Upper lobe of right lung (tissue), 1 donor: ENCODE measurements around the gene KDM6A. TPM values are rescaled to one million over a fixed set of nuclear protein-coding genes. Genes with fewer than 3 reads are reported as not detected.

Experiments used
- ATAC-seq: fragments of 200-7000 bp; cut with Tn5 transposase; one replicate; pipeline ENCODE4 v1.9.1; 2020; ENCODE audit warnings: mild to moderate bottlenecking, moderate library complexity
- DNase-seq: peaks from one replicate; pipeline ENCODE4 v3.0.0-alpha.2; 2020
- H3K27ac ChIP-seq: fragments of 200-600 bp; one replicate; pipeline ENCODE4 v1.8.0; 2022
- H3K27me3 ChIP-seq: fragments of 200-600 bp; one replicate; pipeline ENCODE4 v1.8.0; 2022; ENCODE audit warnings: mild to moderate bottlenecking
- H3K36me3 ChIP-seq: fragments of 200-600 bp; one replicate; pipeline ENCODE4 v1.8.0; 2022
- H3K4me1 ChIP-seq: fragments of 200-600 bp; one replicate; pipeline ENCODE4 v1.8.0; 2022
- H3K4me3 ChIP-seq: fragments of 200-600 bp; one replicate; pipeline ENCODE4 v1.8.0; 2022; ENCODE audit warnings: mild to moderate bottlenecking
- H3K9me3 ChIP-seq: fragments of 200-600 bp; one replicate; pipeline ENCODE4 v1.8.0; 2022
- intact Hi-C: fragments of 100-400 bp; cut with DNase I; formaldehyde crosslinking; loops from one replicate; pipeline ENCODE4 v1.11.0; 2022
- total RNA-seq: library from RNA; stranded (reverse); fragmentation: NEBNext Ultra II Directional; extraction: Animal tissue kit (Norgen Biotek cat#: 25700); gene quantifications from one replicate; pipeline ENCODE4 v1.2.1, GENCODE V29; 2021
- TF ChIP-seq, protein P1 (sequence below): fragments of 200-600 bp; IDR thresholded peaks from one replicate; pipeline ENCODE4 v1.8.0; 2022; ENCODE audit warnings: antibody characterized with exemption
- donor health status: DM: no; HTN: yes; CAD: no; lungs with severe emphysema.

Gene KDM6A
- total RNA-seq, 1 donor from 2014 or later = 24.7 TPM

DNA sequence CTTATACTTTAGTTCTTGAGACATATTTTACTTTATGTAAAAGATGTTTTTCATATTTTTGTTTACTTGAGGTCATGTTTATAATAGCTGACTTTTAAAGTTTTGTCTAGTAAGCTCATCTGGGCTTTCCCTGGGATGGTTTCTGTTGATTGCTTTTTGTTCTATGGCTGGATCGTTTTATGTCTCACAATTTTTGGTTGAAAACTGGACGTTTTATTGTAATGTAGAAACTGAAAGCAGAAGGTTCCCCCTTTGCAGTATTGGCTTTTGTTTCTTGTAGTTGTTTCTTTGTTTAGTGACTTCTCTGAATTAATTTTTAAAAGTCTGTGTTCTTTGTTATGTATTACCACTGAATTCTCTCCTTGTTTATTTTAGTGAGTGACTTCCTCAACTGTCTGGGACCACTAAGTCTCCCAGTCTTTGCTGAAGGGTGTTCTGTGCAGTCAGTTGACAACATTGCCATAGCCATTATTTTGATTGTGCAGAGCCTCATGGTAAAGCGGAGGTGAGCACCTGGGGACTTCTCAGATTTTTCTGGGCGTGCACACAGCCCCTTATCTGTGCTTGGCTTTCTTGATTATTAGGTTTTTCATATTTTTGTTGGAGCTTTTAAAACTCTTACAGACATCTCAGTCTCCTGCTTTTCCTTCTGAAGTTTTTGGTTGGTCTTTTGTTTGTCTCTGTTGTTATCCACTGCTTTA lies 31.0 kb downstream of the KDM6A start:
- ATAC-seq (no peak), DNase-seq (no peak)
- Histone ChIP-seq H3K4me3 (no peak overlapping the region), H3K27me3 (no peaks in the 10 kb centered on the region), H3K4me1 (peaks cover 11% of the 10 kb centered on the region), H3K27ac (no peak overlapping the region), H3K36me3 (no peaks in the 10 kb centered on the region), H3K9me3 (no peaks in the 10 kb centered on the region)
- intact Hi-C loops = no loop called here
- TF ChIP-seq, protein P1, sequence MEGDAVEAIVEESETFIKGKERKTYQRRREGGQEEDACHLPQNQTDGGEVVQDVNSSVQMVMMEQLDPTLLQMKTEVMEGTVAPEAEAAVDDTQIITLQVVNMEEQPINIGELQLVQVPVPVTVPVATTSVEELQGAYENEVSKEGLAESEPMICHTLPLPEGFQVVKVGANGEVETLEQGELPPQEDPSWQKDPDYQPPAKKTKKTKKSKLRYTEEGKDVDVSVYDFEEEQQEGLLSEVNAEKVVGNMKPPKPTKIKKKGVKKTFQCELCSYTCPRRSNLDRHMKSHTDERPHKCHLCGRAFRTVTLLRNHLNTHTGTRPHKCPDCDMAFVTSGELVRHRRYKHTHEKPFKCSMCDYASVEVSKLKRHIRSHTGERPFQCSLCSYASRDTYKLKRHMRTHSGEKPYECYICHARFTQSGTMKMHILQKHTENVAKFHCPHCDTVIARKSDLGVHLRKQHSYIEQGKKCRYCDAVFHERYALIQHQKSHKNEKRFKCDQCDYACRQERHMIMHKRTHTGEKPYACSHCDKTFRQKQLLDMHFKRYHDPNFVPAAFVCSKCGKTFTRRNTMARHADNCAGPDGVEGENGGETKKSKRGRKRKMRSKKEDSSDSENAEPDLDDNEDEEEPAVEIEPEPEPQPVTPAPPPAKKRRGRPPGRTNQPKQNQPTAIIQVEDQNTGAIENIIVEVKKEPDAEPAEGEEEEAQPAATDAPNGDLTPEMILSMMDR = no peak

DNA sequence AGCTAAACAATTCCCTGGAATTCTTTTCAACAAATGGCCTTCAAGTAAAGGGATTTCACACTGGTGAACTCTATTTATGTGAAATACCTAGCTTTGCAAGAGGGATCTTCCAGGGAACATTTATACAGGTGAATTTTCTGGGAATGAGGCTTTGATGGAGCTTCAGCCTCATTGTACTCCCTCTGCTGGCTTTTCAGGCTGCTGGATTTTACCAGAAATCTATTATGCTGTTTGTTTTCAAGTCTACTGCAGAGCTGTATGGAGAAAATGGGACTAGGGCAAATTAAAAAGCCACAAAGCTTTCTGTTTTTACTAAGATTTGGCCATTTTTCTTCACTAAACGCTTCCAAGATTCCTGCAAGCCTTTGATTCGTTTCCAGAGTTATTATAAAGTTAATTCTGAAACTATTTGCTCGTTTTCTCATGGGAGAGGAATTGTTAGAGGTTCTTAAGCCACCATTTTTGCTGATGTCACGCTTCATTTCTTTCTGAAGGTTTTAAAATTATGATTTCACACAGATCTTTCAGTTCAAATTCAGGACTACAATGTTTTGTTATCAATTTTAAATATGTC lies 31.6 kb downstream of the KDM6A start:
- H3K27me3 ChIP-seq = no peaks in the 10 kb centered on the region
- intact Hi-C loops = no loop called here
- no peak overlapping the region for H3K27ac ChIP-seq
- TF ChIP-seq, protein P1 = no peak
- H3K36me3 ChIP-seq = no peaks in the 10 kb centered on the region
- H3K4me3 ChIP-seq = no peak overlapping the region
- ATAC-seq = no peak
- peaks cover 11% of the 10 kb centered on the region for H3K4me1 ChIP-seq
- H3K9me3 ChIP-seq = no peaks in the 10 kb centered on the region
- no peak for DNase-seq

DNA sequence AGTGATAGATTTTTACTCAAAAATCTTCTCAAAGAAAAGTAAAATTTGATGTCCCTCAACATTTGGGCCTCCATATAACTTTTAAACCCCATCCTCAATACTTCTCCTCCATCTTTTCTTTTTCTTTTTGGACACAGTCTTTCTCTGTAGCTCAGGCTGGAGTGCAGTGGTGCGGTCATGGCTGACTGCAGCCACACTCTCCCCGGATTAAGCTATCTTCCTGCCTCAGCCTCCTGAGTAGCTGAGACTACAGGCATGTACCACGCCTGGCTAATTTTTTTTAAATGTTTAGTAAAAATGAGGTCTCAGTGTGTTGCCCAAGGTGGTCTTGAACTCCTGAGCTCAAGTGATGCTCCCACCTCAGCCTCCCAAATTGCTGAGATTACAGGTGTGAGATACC lies 33.1 kb downstream of the KDM6A start:
- peaks cover 6% of the 10 kb centered on the region for H3K4me1 ChIP-seq
- no peak overlapping the region for H3K4me3 ChIP-seq
- no peak for DNase-seq
- ATAC-seq = no peak
- intact Hi-C loops = no loop called here
- no peaks in the 10 kb centered on the region for H3K27me3 ChIP-seq
- TF ChIP-seq, protein P1 = no peak
- no peak overlapping the region for H3K27ac ChIP-seq
- H3K36me3 ChIP-seq = no peaks in the 10 kb centered on the region
- no peaks in the 10 kb centered on the region for H3K9me3 ChIP-seq

DNA sequence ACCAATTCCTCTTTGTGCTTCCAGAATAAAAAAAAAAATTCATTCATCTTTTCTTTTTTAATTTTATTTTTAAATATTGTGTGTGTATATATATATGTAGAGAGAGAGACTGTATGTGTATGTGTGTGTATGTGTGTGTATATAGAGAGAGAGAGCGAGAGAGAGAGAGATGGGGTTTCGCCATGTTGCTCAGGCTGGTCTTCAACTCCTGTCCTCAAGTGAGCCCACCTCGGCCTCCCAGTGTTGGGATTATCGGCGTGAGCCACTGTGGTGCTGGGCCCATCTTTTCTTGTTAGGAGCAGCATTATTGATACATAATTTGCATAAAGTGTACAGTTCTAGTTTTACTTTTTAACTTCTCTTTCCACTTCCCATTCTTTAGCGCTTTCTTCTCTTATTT lies 33.6 kb downstream of the KDM6A start:
- intact Hi-C loops = no loop called here
- peaks cover 6% of the 10 kb centered on the region for H3K4me1 ChIP-seq

DNA sequence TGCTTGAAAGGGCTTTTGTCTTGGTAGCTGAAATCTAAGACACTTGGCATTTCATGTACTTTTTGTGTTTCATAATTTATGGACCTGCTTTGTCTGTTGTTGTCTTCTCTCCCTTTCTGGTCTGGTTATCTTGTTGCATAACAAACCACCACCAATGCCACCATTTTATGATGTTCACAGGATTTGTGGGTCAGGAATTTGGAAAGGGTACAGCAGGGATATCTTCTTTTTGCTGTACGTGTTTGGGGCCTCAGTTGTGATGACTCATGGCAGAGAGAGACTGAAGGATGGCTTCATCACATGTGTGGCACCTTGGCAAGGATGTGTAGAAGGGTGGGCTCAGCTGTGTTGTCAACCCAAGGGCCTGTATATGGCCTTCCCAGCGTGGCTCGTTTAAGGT lies 35.2 kb downstream of the KDM6A start:
- Histone ChIP-seq H3K4me1 (peaks cover 6% of the 10 kb centered on the region), H3K27me3 (no peaks in the 10 kb centered on the region), H3K27ac (no peak overlapping the region), H3K9me3 (no peaks in the 10 kb centered on the region), H3K36me3 (no peaks in the 10 kb centered on the region), H3K4me3 (no peak overlapping the region)
- ATAC-seq (no peak), DNase-seq (no peak)
- intact Hi-C loops = no loop called here
- TF ChIP-seq, protein P1 = no peak

More for the DNA sequence above, 33.6 kb downstream of the KDM6A start:
- Histone ChIP-seq H3K4me3 (no peak overlapping the region), H3K27ac (no peak overlapping the region), H3K27me3 (no peaks in the 10 kb centered on the region), H3K36me3 (no peaks in the 10 kb centered on the region), H3K9me3 (no peaks in the 10 kb centered on the region)
- DNase-seq (no peak), ATAC-seq (no peak)
- TF ChIP-seq, protein P1 = no peak
